ENCODE results near the gene MAMLD1.

DNA sequence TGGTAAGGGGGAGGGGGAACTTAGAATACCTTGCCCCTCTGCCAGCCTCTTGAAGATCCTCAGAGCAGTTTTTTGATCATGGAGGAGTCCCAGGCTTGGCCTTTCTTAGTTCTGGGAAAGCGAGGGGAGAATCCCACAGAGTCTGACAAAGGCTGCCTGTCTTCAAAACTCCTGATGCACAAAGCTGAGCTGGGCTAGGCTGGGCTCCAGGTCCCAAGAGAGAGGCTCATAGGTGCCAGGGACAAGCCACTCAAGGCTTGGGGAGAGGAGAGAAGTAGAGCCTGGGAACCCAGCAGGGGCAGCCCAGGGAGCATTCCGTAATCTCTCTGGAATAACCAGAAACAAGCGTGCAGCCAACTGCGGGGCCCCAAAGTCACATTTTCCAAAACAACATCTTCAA lies 168.3 kb downstream of the MAMLD1 start:
- TF ChIP-seq, protein P1, sequence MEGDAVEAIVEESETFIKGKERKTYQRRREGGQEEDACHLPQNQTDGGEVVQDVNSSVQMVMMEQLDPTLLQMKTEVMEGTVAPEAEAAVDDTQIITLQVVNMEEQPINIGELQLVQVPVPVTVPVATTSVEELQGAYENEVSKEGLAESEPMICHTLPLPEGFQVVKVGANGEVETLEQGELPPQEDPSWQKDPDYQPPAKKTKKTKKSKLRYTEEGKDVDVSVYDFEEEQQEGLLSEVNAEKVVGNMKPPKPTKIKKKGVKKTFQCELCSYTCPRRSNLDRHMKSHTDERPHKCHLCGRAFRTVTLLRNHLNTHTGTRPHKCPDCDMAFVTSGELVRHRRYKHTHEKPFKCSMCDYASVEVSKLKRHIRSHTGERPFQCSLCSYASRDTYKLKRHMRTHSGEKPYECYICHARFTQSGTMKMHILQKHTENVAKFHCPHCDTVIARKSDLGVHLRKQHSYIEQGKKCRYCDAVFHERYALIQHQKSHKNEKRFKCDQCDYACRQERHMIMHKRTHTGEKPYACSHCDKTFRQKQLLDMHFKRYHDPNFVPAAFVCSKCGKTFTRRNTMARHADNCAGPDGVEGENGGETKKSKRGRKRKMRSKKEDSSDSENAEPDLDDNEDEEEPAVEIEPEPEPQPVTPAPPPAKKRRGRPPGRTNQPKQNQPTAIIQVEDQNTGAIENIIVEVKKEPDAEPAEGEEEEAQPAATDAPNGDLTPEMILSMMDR (IDR thresholded peaks at IDR 0.05; ENCODE audit: low read depth, low read length, poor library complexity, severe bottlenecking) = no peak
- TF ChIP-seq EZH2phosphoT487 (IDR thresholded peaks at IDR 0.05; ENCODE audit: borderline replicate concordance, low read length) = no peak
